Activated CD4-positive, CD25-positive, alpha-beta regulatory T cell treated with anti-CD3 and anti-CD28 coated beads, Interleukin-2, amount 50 U/mL, for 16 hours (primary cell): ENCODE measurements around the gene ZNF613.
"Not testable (repeated sequence)": the region's sequence is repeated elsewhere in the genome, so short reads cannot be mapped to it uniquely, and the experiment has no call there.

Experiments used
- DNase-seq: peaks from one replicate; pipeline ENCODE4 v3.0.0-alpha.2; 2020; ENCODE audit warnings: low read depth, low spot score

ZNF613 gene

GRCh38 chr19:51926784-51927741 lies at the start of gene ZNF613:
Gene ZNF613 (plus strand): TSS chr19:51927472. CDS start chr19:51936221, 8,749 bp downstream.
- DNase-seq: peak; percentile 68

GRCh38 chr19:51882518-51882917 lies 44.8 kb upstream of the ZNF613 start:
- no peak for DNase-seq

- no peak for DNase-seq
These were observed 42.6 kb upstream of the ZNF613 start for GRCh38 chr19:51884713-51885112.

GRCh38 chr19:51887522-51888498 lies 39.5 kb upstream of the ZNF613 start, which contains the start of gene ZNF577:
Gene ZNF577 (minus strand): TSS chr19:51887951. CDS start chr19:51880382, 7,569 bp downstream.
- DNase-seq: peak; percentile 45

- DNase-seq: no peak
These were observed 37.3 kb upstream of the ZNF613 start for GRCh38 chr19:51889934-51890333.

- DNase-seq: no peak
These were observed 36.0 kb upstream of the ZNF613 start for GRCh38 chr19:51891193-51891747.

GRCh38 chr19:51901860-51902259 lies 25.4 kb upstream of the ZNF613 start:
- DNase-seq: no peak

GRCh38 chr19:51903192-51903591 lies 24.1 kb upstream of the ZNF613 start:
- no peak for DNase-seq

- DNase-seq: peak; percentile 65
These were observed 22.7 kb upstream of the ZNF613 start, which contains the start of gene ZNF649 for GRCh38 chr19:51904331-51905165. Gene ZNF649 (minus strand): TSS chr19:51905017. CDS start chr19:51900107, 4,910 bp downstream.

GRCh38 chr19:51905206-51905605 lies 22.1 kb upstream of the ZNF613 start:
- DNase-seq: no peak

- DNase-seq: not testable (repeated sequence)
These were observed 21.6 kb upstream of the ZNF613 start for GRCh38 chr19:51905639-51906038.

GRCh38 chr19:51906108-51906507 lies 21.2 kb upstream of the ZNF613 start:
- DNase-seq: not testable (repeated sequence)

GRCh38 chr19:51907981-51908380 lies 19.3 kb upstream of the ZNF613 start:
- DNase-seq: not testable (repeated sequence)

- no peak for DNase-seq
These were observed 11.9 kb upstream of the ZNF613 start for GRCh38 chr19:51915324-51915867.

GRCh38 chr19:51916167-51916566 lies 11.1 kb upstream of the ZNF613 start:
- no peak for DNase-seq

- DNase-seq: no peak
These were observed 7.7 kb upstream of the ZNF613 start for GRCh38 chr19:51919606-51920005.

- no peak for DNase-seq
These were observed 5.3 kb upstream of the ZNF613 start for GRCh38 chr19:51921949-51922348.

- no peak for DNase-seq
These were observed 867 bp upstream of the ZNF613 start for GRCh38 chr19:51926426-51926783.

- no peak for DNase-seq
These were observed 587 bp downstream of the ZNF613 start for GRCh38 chr19:51927859-51928258.

- no peak for DNase-seq
These were observed 4.6 kb downstream of the ZNF613 start for GRCh38 chr19:51931921-51932320.
